Activated CD8-positive, alpha-beta T cell treated with anti-CD3 and anti-CD28 coated beads, Interleukin-2, amount 10 ng/mL, durations not matched to agents 7 days and 5 days (primary cell): ENCODE measurements around the gene IL2RA. TPM values are rescaled to one million over a fixed set of nuclear protein-coding genes. Genes with fewer than 3 reads are reported as not detected.
"Not testable (repeated sequence)": the region's sequence is repeated elsewhere in the genome, so short reads cannot be mapped to it uniquely, and the experiment has no call there.

Experiments
- ATAC-seq: fragments of 150-1000 bp; cut with Tn5 transposase; one replicate; pipeline ENCODE4 v1.10.0; 2021; ENCODE audit warnings: moderate library complexity
- CTCF ChIA-PET: fragments of 350-600 bp; sonication (Branson Sonifier 250); formaldehyde crosslinking; loops from one replicate; lab custom pipeline; 2021; ENCODE audit warnings: antibody characterized with exemption; lab: Charles Lee
- POLR2A ChIA-PET: fragments of 350-600 bp; sonication (Branson Sonifier 250); formaldehyde crosslinking; loops from one replicate; lab custom pipeline; 2021; ENCODE audit warnings: antibody characterized with exemption; lab: Charles Lee
- DNase-seq: peaks from one replicate; pipeline ENCODE4 v3.0.0-alpha.2; 2020
- H3K27ac Mint-ChIP-seq: one replicate; pipeline ENCODE4 v1.8.0; 2021; ENCODE audit warnings: mild to moderate bottlenecking, mixed read lengths
- H3K27me3 Mint-ChIP-seq: one replicate; pipeline ENCODE4 v1.8.0; 2021; ENCODE audit warnings: low read depth, mixed read lengths
- H3K36me3 Mint-ChIP-seq: one replicate; pipeline ENCODE4 v1.8.0; 2021; ENCODE audit warnings: low read depth, mixed read lengths
- H3K4me1 Mint-ChIP-seq: one replicate; pipeline ENCODE4 v1.8.0; 2021; ENCODE audit warnings: low read depth, mixed read lengths
- H3K4me3 Mint-ChIP-seq: one replicate; pipeline ENCODE4 v1.8.0; 2021; ENCODE audit warnings: mild to moderate bottlenecking, mixed read lengths
- H3K9me3 Mint-ChIP-seq: one replicate; pipeline ENCODE4 v1.8.0; 2022; ENCODE audit warnings: mixed read lengths; ENCODE audit not compliant: insufficient read depth
- total RNA-seq, 2 experiments: library from RNA; stranded (reverse); gene quantifications; one replicate each; pipeline ENCODE4 v1.2.3, GENCODE V29; 2021

Gene IL2RA
- total RNA-seq, 2 experiments from 2014 or later: 174 to 177 TPM

DNA sequence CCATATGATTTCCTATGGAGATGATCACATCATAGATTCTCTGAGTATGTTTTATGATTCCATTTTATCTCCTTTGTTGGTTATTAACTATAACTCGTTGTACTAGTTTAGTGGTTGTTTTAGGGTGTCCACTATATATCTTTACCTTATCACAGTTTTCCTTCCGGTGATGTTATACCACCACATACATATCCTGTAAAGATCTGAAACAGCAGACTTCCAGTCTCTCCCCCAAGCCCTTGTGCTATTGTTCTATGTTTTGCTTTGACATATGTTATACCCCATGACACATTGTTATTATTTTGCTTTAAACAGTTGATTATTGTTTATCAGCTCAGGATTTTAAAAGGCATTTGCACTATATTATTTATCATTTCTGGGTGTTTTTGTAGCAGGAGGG lies 92.1 kb downstream of the IL2RA start:
- CTCF ChIA-PET: interaction anchor here (0.8 kb wide), 1 partner anchor 37 kb away, joined by 5 read pairs; no protein-coding TSS in a partner anchor
- POLR2A ChIA-PET: interaction anchor here (0.7 kb wide), 1 partner anchor 55 kb away, joined by 4 read pairs; no protein-coding TSS in a partner anchor
- H3K4me1 Mint-ChIP-seq: peaks cover 34% of the 10 kb centered on the region
- H3K27ac Mint-ChIP-seq: no peak overlapping the region
- peaks cover 35% of the 10 kb centered on the region for H3K36me3 Mint-ChIP-seq
- no peak overlapping the region for H3K4me3 Mint-ChIP-seq
- DNase-seq (no peak), ATAC-seq (no peak)
- no peaks in the 10 kb centered on the region for H3K9me3 Mint-ChIP-seq
- H3K27me3 Mint-ChIP-seq: no peaks in the 10 kb centered on the region

DNA sequence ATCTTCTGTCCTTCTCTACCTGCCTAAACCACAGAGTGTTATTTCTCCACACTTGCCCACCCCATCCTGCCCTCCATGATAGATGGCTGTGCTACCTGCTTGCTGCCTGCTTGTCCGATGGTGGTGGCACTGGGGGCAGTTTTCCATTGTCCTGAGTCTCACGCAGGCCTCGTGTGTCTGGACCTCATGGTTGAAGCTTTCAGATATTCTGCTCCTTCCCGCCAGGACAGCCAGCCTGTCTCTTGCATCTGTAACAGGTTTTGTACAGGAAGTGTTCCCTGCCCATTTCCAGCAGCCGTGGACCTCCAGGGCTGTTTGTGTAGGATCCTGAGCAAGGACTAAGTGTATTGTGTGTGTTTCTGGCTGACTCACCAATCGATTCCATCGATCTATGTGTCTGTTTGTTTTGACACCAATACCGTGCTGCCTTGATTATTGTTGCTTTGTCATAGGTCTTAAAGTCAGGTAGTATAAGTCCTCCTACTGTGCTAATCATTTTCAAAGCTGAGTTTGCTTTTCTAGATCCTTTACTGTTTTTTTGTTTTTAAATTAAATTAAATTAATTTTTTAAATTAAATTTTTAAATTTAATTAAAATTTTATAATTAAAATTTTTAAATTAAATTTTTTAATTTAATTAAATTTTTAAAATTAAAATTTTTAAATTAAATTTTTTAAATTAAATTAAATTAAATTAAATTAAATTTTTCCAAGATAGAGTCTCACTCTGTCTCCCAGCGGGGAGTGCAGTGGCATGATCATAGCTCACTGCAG lies 93.3 kb downstream of the IL2RA start:
- POLR2A ChIA-PET: no interaction called here
- DNase-seq (no peak), ATAC-seq (no peak)
- Mint-ChIP-seq H3K9me3 (no peaks in the 10 kb centered on the region), H3K27ac (peak overlapping the region; percentile 56), H3K4me1 (peaks cover 31% of the 10 kb centered on the region), H3K4me3 (no peak overlapping the region), H3K36me3 (peaks cover 31% of the 10 kb centered on the region), H3K27me3 (no peaks in the 10 kb centered on the region)
- CTCF ChIA-PET: no interaction called here

DNA sequence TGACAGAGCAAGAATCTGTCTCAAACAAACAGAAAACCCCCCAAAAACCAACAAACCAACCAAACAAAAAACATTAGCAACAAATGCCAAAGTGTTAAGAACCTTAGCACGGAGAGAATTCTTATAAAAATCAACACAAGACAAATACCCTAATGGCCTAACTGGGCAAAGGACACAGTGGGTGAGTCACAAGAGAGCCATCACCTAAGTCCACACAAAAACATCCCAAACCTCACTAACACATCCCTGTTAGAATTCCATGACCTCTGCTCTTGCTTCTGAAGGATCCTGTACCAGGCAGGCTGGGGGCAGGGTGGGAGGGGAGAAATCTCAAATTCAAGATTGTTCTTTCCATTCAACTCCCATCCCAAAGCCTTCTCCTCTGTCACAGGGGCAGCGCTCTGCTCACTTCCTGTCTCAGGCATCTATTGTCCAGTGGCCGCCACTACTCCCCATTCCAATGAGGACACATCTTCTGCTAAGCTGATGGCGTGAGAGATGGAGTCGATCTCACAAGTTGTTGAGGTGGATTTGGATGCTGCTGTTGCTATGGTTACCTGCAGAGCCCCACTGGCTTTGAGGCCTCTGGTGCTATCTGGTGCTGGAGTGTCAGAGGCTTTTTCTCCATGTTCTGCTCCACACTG lies 94.0 kb downstream of the IL2RA start:
- Mint-ChIP-seq H3K36me3 (peaks cover 32% of the 10 kb centered on the region), H3K4me3 (no peak overlapping the region), H3K4me1 (peaks cover 33% of the 10 kb centered on the region), H3K27ac (no peak overlapping the region), H3K9me3 (no peaks in the 10 kb centered on the region), H3K27me3 (no peaks in the 10 kb centered on the region)
- ChIA-PET CTCF (no interaction called here), POLR2A (no interaction called here)
- ATAC-seq: no peak
- no peak for DNase-seq

DNA sequence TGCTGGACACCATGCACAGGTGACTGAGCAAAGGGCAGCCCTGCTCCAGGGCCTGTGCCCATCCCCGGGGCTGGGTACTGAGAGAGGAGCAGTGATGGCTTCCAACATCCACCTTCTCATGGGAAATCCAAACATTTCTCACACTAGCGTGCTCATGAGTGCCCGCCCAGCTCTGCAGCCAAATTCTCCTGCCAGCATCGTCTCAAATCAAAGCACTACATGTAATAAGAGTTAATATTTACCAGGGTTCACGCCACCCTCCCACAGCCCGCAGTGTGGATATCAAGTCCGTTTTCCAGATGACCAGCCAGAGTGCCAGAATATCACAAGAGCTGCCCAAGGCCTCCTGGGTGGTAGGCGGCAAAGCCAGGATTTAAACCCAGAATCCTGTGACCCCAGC lies 96.9 kb downstream of the IL2RA start:
- H3K27me3 Mint-ChIP-seq: no peaks in the 10 kb centered on the region
- POLR2A ChIA-PET: no interaction called here
- CTCF ChIA-PET: no interaction called here

DNA sequence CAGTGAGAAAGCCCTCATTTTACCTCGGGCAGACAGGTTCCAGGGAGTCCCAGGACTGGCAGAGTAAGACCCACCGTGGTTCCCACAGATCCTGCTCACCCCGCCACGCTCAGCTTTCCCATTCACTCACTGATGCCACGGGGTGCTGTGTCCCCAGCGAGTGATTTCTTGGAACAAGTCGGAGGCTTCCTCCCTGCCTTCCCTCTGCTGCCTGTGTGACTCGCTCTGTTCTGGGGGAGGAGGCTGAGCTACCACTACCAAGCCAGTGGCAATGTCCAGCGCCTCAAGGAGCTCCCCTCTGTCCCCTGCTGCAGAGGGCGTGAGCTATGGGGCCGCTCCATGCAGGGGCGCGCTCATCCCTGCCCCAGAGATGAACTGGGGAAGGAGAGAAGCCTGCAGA lies 97.4 kb downstream of the IL2RA start:
- Mint-ChIP-seq H3K4me1 (peaks cover 6% of the 10 kb centered on the region), H3K27me3 (no peaks in the 10 kb centered on the region), H3K27ac (no peak overlapping the region), H3K36me3 (peaks cover 47% of the 10 kb centered on the region), H3K9me3 (no peaks in the 10 kb centered on the region), H3K4me3 (no peak overlapping the region)
- DNase-seq (no peak), ATAC-seq (no peak)
- ChIA-PET CTCF (no interaction called here), POLR2A (no interaction called here)

More for the DNA sequence above, 96.9 kb downstream of the IL2RA start:
- peaks cover 42% of the 10 kb centered on the region for H3K36me3 Mint-ChIP-seq
- ATAC-seq (no peak), DNase-seq (no peak)
- H3K4me3 Mint-ChIP-seq: no peak overlapping the region
- peaks cover 11% of the 10 kb centered on the region for H3K4me1 Mint-ChIP-seq
- H3K9me3 Mint-ChIP-seq: no peaks in the 10 kb centered on the region
- H3K27ac Mint-ChIP-seq: no peak overlapping the region

DNA sequence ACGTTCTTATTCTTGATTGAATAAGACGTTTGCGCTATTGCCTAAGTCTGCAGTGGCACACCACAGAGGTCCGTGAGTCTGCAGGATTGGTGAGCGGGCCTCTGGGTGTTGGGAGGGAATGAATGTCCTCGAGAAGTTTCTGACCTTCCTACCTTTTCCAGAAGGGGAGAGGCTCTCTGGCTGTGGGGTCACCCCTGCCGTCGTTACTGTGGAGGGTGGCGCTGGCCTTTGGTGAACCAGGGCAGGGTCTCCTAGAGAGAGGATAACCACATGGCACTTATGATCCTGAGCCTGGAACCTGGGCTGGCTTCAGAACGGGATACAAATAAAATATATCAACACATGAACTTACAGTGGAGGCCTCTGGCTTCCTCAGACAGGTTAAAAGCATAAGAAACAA lies 98.6 kb downstream of the IL2RA start:
- ChIA-PET POLR2A (no interaction called here), CTCF (no interaction called here)
- no peaks in the 10 kb centered on the region for H3K9me3 Mint-ChIP-seq
- peaks cover 4% of the 10 kb centered on the region for H3K4me1 Mint-ChIP-seq
- ATAC-seq (no peak), DNase-seq (no peak)
- H3K4me3 Mint-ChIP-seq: no peak overlapping the region
- no peaks in the 10 kb centered on the region for H3K27me3 Mint-ChIP-seq
- H3K27ac Mint-ChIP-seq: no peak overlapping the region
- peaks cover 53% of the 10 kb centered on the region for H3K36me3 Mint-ChIP-seq

DNA sequence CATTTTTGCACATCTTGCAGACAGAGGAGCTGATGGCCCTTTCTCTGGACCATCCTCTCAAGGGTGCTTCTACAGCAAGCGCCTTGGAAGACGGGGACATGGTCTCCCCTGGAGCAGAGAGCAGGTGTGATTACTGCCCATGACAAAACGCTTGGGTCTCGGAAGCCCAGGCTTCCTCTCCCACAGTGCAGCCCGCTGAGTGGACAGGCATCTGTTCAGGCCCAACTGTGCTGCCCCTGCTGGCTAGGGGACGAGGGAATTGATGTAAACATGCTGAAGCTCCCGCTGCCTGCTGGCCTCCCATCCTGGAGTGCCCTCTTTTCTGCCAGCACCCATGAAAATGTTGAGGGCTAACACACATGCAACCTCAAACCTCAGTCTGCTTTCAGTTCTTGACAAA lies 99.1 kb downstream of the IL2RA start:
- Mint-ChIP-seq H3K27ac (no peak overlapping the region), H3K36me3 (peaks cover 50% of the 10 kb centered on the region), H3K27me3 (no peaks in the 10 kb centered on the region), H3K4me1 (peaks cover 4% of the 10 kb centered on the region), H3K9me3 (no peaks in the 10 kb centered on the region), H3K4me3 (no peak overlapping the region)
- ATAC-seq (no peak), DNase-seq (no peak)
- POLR2A ChIA-PET: no interaction called here
- CTCF ChIA-PET: no interaction called here

DNA sequence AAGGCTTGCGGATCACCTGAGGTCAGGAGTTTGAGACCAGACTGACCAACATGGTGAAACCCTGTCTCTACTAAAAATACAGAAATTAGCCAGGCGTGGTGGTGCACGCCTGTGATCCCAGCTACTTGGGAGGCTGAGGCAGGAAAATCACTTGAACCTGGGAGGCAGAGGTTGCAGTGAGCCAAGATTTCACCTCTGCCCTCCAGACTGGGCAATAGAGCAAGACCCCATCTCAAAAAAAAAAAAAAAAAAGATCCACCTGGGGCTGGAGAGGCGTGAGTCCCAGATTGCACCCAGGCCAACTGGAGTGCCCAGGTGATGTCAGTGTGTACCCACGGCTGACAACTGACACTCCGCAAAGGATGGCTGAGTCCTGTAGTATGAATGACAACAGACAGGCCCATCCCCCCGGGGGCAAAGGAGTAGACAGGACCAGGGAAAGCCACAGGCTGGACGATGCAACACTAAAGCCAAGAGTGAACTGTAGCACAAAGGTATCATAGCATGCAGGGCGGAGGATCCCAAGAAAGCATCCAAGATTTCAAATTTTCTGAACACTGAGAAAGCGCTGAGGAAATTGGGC lies 99.7 kb downstream of the IL2RA start:
- H3K36me3 Mint-ChIP-seq: peaks cover 47% of the 10 kb centered on the region
- CTCF ChIA-PET: not testable (repeated sequence)

DNA sequence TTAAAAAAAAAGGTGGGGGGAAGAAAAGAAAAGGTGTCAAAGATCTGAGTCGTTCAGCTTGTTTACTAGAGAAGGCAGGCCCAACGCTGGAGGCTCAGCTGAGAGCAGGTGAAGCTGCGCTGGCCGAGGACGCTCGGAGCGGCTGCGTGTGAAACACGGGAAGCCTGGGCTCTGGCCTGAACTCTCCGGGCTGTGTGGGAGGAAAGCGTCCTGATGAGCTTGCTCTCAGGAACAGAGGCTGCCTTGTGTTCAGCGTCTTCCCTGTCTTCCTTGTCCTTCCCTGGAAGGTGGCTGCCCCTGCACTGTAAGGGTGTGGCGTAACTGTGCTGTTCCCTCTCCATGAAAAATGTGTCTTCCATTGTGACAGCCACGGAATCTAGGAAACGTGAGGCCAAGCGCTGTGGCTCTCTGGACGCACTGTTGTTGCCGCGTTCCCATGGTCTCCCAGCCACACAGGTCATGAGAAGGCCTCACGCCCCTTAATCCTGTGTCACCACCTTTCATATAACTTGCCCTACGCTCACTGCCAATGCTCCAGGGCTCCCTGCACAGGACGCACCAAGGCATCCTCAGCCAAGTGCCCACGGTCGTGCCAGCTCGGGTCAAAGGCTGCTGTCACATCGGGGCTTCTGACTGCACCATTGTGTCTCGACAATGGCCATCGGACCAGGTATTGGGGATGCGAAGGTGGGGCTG lies 100.6 kb downstream of the IL2RA start:
- ChIA-PET POLR2A (no interaction called here), CTCF (no interaction called here)
- H3K9me3 Mint-ChIP-seq: no peaks in the 10 kb centered on the region
- no peak overlapping the region for H3K27ac Mint-ChIP-seq
- no peak overlapping the region for H3K4me3 Mint-ChIP-seq
- no peaks in the 10 kb centered on the region for H3K27me3 Mint-ChIP-seq
- ATAC-seq: no peak
- DNase-seq: no peak
- peaks cover 49% of the 10 kb centered on the region for H3K36me3 Mint-ChIP-seq
- peaks cover 4% of the 10 kb centered on the region for H3K4me1 Mint-ChIP-seq

More for the DNA sequence above, 99.7 kb downstream of the IL2RA start:
- H3K9me3 Mint-ChIP-seq, H3K27ac Mint-ChIP-seq, H3K27me3 Mint-ChIP-seq, DNase-seq, POLR2A ChIA-PET, H3K4me1 Mint-ChIP-seq, H3K4me3 Mint-ChIP-seq, ATAC-seq: not testable (repeated sequence)

DNA sequence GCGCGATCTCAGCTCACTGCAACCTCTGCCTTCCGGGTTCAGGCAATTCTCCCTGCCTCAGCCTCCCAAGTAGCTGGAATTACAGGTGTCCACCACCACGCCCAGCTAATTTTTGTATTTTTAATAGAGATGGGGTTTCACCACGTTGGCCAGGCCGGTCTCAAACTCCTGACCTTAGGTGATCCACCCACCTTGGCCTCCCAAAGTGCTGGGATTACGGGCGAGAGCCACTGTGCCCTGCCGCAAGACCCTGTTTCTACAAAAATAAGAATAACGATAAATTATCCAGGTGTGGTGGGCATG lies 101.2 kb downstream of the IL2RA start:
- H3K4me1 Mint-ChIP-seq, H3K9me3 Mint-ChIP-seq, DNase-seq, H3K27me3 Mint-ChIP-seq, ATAC-seq, CTCF ChIA-PET, H3K27ac Mint-ChIP-seq, POLR2A ChIA-PET, H3K4me3 Mint-ChIP-seq: not testable (repeated sequence)
- H3K36me3 Mint-ChIP-seq: peaks cover 47% of the 10 kb centered on the region
